HL-60/S4 treated with phorbol 12-myristate 13-acetate at 8.2 ng/mL for 4 days and 3 days (cell line): ENCODE data around the gene RHBDL1.

ENCODE experiments used
- in situ Hi-C: fragments of 300-500 bp; cut with MboI; formaldehyde crosslinking; loops from 2 replicates; pipeline ENCODE4 v1.15.0; 2022; ENCODE audit warnings: low sequenced_read_pairs

The RHBDL1 gene

GRCh38 chr16:636206-637080, 39.0 kb upstream of the RHBDL1 start, which contains the start of gene METTL26:
Gene METTL26, minus strand, starts transcription at chr16:636305. Its CDS starts 15 bp downstream, at chr16:636290.
- in situ Hi-C loops = no loop called here

- in situ Hi-C loops = no loop called here
Measured at GRCh38 chr16:637081-638018, 38.1 kb upstream of the RHBDL1 start.

GRCh38 chr16:638034-638543, 37.4 kb upstream of the RHBDL1 start:
- in situ Hi-C loops = no loop called here

GRCh38 chr16:638836-639235, 36.6 kb upstream of the RHBDL1 start:
- in situ Hi-C loops = no loop called here

- in situ Hi-C loops = no loop called here
Measured at GRCh38 chr16:640614-641013, 34.9 kb upstream of the RHBDL1 start.

- in situ Hi-C loops = no loop called here
Measured at GRCh38 chr16:641326-642188, 33.9 kb upstream of the RHBDL1 start, which contains the start of gene MCRIP2. Gene MCRIP2, plus strand, starts transcription at chr16:641828. Its CDS starts 164 bp downstream, at chr16:641992.

GRCh38 chr16:642189-643049, 33.1 kb upstream of the RHBDL1 start:
- in situ Hi-C loops = no loop called here

GRCh38 chr16:643050-643368, 32.5 kb upstream of the RHBDL1 start:
- in situ Hi-C loops = no loop called here

- in situ Hi-C loops = no loop called here
Measured at GRCh38 chr16:644556-644955, 30.9 kb upstream of the RHBDL1 start.

GRCh38 chr16:645852-646678, 29.4 kb upstream of the RHBDL1 start:
- in situ Hi-C loops = no loop called here

GRCh38 chr16:646679-647172, 28.7 kb upstream of the RHBDL1 start:
- in situ Hi-C loops = no loop called here

- in situ Hi-C loops = no loop called here
Measured at GRCh38 chr16:647173-647902, 28.1 kb upstream of the RHBDL1 start.

- in situ Hi-C loops = no loop called here
Measured at GRCh38 chr16:648071-648780, 27.2 kb upstream of the RHBDL1 start.

- in situ Hi-C loops = no loop called here
Measured at GRCh38 chr16:648781-649589, 26.5 kb upstream of the RHBDL1 start, which contains the start of gene WDR90. Gene WDR90, plus strand, starts transcription at chr16:649365. Its CDS starts 52 bp downstream, at chr16:649417.

- in situ Hi-C loops = no loop called here
Measured at GRCh38 chr16:649631-650030, 25.8 kb upstream of the RHBDL1 start.

GRCh38 chr16:651844-652243, 23.6 kb upstream of the RHBDL1 start:
- in situ Hi-C loops = no loop called here
